ENCODE measurements around the gene FOXN1.
"Not testable (repeated sequence)": the region's sequence is repeated elsewhere in the genome, so short reads cannot be mapped to it uniquely, and the experiment has no call there.

The FOXN1 gene

GRCh38 chr17:28574526-28574925, 68.4 kb downstream of the FOXN1 start:
- in situ Hi-C loops (cut with MboI; ENCODE audit: low sequenced_read_pairs, unreplicated experiment): no loop called here
- no peak for DNase-seq (ENCODE audit: low spot score)
- TF ChIP-seq CTCF (IDR thresholded peaks at IDR 0.05; ENCODE audit: borderline replicate concordance, control extremely low read depth, extremely low read depth, insufficient read depth, missing control alignments): no peak

DNA sequence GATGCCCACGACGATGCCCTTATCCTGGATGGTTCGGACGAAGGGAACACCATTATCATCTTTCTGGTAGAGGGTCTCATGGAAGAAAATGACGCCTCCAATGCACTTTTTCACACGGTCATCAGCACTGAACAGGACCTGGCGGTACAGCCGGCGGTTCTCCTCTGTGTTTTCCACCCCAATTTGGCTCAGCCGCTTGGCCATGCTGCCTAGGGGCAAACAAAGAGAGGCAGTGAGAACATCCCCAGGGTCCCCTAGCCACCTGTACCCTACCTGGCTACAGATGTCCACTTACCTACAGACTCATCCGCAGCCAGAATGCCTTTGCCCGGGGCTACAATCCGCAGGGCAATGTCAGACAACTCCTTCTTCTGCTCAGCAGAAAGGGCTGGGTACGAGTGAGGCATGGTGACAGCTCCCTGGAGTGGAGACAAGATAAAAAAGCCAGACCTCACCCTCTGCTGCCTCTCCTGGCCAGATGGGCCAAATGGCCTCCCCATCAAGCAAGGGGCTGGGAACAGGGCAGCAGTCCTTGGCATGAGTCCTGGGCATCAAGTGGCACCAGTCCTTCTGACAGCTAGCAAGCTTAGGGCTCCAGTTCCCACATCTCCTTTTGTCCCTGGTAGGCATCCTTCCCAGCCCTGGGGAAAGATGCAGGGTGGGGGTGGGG, 69.1 kb downstream of the FOXN1 start:
- in situ Hi-C loops (cut with MboI; ENCODE audit: low sequenced_read_pairs, unreplicated experiment): no loop called here
- TF ChIP-seq CTCF (IDR thresholded peaks at IDR 0.05; ENCODE audit: borderline replicate concordance, control extremely low read depth, extremely low read depth, insufficient read depth, missing control alignments): peak; percentile 7
- DNase-seq (ENCODE audit: low spot score): no peak

GRCh38 chr17:28576016-28576415, 69.9 kb downstream of the FOXN1 start:
- in situ Hi-C loops (cut with MboI; ENCODE audit: low sequenced_read_pairs, unreplicated experiment); DNase-seq (ENCODE audit: low spot score): not testable (repeated sequence)

DNA sequence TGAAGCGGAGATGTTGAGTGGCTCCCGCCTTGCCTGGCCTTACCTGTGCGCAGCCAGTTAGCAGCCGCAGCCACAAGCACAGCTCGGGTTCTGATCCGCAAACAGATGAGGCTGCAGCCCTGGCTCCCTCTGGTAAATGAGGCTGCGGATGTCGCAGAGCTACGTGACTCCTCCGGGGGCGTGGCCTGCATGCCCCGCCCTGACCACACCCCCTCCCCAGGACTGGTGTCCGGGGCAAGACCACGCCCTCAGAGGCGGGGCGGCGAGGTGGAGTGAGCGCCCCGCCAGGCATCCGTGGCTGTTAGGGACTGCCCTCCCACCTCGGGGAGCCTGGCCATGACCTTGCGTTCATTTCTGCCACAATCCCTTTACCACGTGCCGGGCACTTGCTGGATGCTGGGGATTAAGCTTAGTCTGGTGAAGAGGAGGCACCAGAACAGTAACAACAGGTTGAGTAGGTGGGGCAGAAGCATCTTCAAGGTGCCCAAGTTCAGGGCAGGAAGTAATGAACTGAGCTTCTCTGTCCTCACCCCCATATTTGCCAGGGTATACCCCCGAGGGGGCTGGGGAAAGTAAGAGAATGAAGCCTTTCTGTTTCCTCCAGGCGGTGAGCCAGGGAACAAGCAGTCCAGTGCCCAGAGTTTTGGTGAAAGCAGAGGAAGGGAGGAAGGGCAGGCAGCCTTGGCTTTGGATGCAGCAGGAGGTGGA, 70.8 kb downstream of the FOXN1 start, which contains the start of gene ALDOC:
Gene ALDOC (minus strand): TSS at position 138 of the 708 bp plus-strand sequence. CDS start 1,363 bp downstream, outside the sequence.
- peak; percentile 99 for DNase-seq (ENCODE audit: low spot score)
- no peak for TF ChIP-seq CTCF (IDR thresholded peaks at IDR 0.05; ENCODE audit: borderline replicate concordance, control extremely low read depth, extremely low read depth, insufficient read depth, missing control alignments)
- in situ Hi-C loops (cut with MboI; ENCODE audit: low sequenced_read_pairs, unreplicated experiment): no loop called here

DNA sequence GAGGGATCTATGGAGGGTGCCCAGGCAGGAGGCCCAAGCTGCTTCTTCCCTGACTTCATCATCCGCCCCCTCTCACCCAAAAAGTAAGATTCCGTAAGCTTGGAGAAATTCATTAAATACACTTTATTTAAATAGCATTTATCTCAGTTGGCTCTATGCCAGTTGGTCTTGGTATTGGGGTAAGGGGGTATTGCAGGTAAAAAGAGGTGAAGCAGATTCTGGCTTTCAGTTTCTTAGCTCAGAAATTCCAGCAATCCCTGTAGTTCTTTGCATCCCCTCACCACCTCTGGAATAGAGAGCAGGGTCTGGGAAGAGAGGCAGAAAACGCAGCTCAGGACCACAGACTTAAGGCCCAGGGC, 71.3 kb downstream of the FOXN1 start:
- in situ Hi-C loops (cut with MboI; ENCODE audit: low sequenced_read_pairs, unreplicated experiment): no loop called here
- DNase-seq (ENCODE audit: low spot score): no peak
- no peak for TF ChIP-seq CTCF (IDR thresholded peaks at IDR 0.05; ENCODE audit: borderline replicate concordance, control extremely low read depth, extremely low read depth, insufficient read depth, missing control alignments)

GRCh38 chr17:28578246-28579195, 72.4 kb downstream of the FOXN1 start:
- TF ChIP-seq CTCF (IDR thresholded peaks at IDR 0.05; ENCODE audit: borderline replicate concordance, control extremely low read depth, extremely low read depth, insufficient read depth, missing control alignments): no peak
- no peak for DNase-seq (ENCODE audit: low spot score)
- in situ Hi-C loops (cut with MboI; ENCODE audit: low sequenced_read_pairs, unreplicated experiment): no loop called here
